HG03097 (cell line): ENCODE data around the gene CDK1.

Experiments used
- ATAC-seq: cut with Tn5 transposase; IDR thresholded peaks from one replicate; pipeline ENCODE4 v1.9.1; 2021; ENCODE audit not compliant: unreplicated experiment, low FRiP score

Gene CDK1

GRCh38 chr10:60778214-60778970 is at the start of gene CDK1:
Gene CDK1, plus strand, starts transcription at chr10:60778478. Its CDS starts 1,688 bp downstream, at chr10:60780166.
- ATAC-seq: peak; percentile 96

- no peak for ATAC-seq
These were observed 49.2 kb upstream of the CDK1 start for GRCh38 chr10:60729106-60729505.

- ATAC-seq: peak; percentile 77
These were observed 47.0 kb upstream of the CDK1 start for GRCh38 chr10:60731134-60731885.

GRCh38 chr10:60732198-60732806 is 46.0 kb upstream of the CDK1 start:
- ATAC-seq: no peak

- ATAC-seq: peak; percentile 38
These were observed 45.3 kb upstream of the CDK1 start for GRCh38 chr10:60732807-60733516.

GRCh38 chr10:60733517-60733822 is 44.8 kb upstream of the CDK1 start:
- no peak for ATAC-seq

GRCh38 chr10:60733826-60734225 is 44.5 kb upstream of the CDK1 start:
- no peak for ATAC-seq

GRCh38 chr10:60734226-60734625 is 44.1 kb upstream of the CDK1 start:
- ATAC-seq: no peak

GRCh38 chr10:60735244-60735643 is 43.0 kb upstream of the CDK1 start:
- no peak for ATAC-seq

GRCh38 chr10:60737242-60737641 is 41.0 kb upstream of the CDK1 start:
- ATAC-seq: no peak

GRCh38 chr10:60739558-60739957 is 38.7 kb upstream of the CDK1 start:
- ATAC-seq: no peak

- no peak for ATAC-seq
These were observed 35.8 kb upstream of the CDK1 start for GRCh38 chr10:60742512-60742911.

GRCh38 chr10:60747817-60748469 is 30.3 kb upstream of the CDK1 start:
- ATAC-seq: no peak

- ATAC-seq: no peak
These were observed 25.1 kb upstream of the CDK1 start for GRCh38 chr10:60753152-60753551.

- no peak for ATAC-seq
These were observed 24.5 kb upstream of the CDK1 start for GRCh38 chr10:60753817-60754216.

- ATAC-seq: no peak
These were observed 20.8 kb upstream of the CDK1 start for GRCh38 chr10:60757420-60757895.

GRCh38 chr10:60759181-60759580 is 19.1 kb upstream of the CDK1 start:
- ATAC-seq: no peak

GRCh38 chr10:60760711-60761210 is 17.5 kb upstream of the CDK1 start:
- no peak for ATAC-seq

- no peak for ATAC-seq
These were observed 15.7 kb upstream of the CDK1 start for GRCh38 chr10:60762554-60762953.

GRCh38 chr10:60767424-60767823 is 10.9 kb upstream of the CDK1 start:
- ATAC-seq: no peak
